HepG2 (cell line): ENCODE measurements around the gene MTCH1. TPM values are rescaled to one million over a fixed set of nuclear protein-coding genes. Genes with fewer than 3 reads are reported as not detected.

Experiments
- ATAC-seq: fragments of 200-7000 bp; cut with Tn5 transposase; 3 replicates; pipeline ENCODE4 v1.9.1; 2020; ENCODE audit warnings: mild to moderate bottlenecking, moderate library complexity
- BruUV-seq: library from RNA; stranded (reverse); fragments of 400-500 nt; replicated peaks from 2 replicates; lab custom pipeline; 2021; lab: Mats Ljungman, UMichigan
- CTCF ChIA-PET: fragments of 300-600 bp; formaldehyde crosslinking; extraction: SDS; loops from one replicate; lab custom pipeline; 2021; ENCODE audit warnings: low total read pairs, inconsistent platforms, low intra/inter-chr PET ratio; lab: Yijun Ruan, JAX
- POLR2A ChIA-PET: fragments of 350-600 bp; sonication (Branson Sonifier 250); formaldehyde crosslinking; loops from one replicate; lab custom pipeline; 2020; ENCODE audit warnings: antibody characterized with exemption, inconsistent platforms; lab: Yijun Ruan, JAX
- DNase-seq: peaks from one replicate; pipeline ENCODE4 v3.0.0-alpha.2; 2015; ENCODE audit warnings: low spot score
- FAIRE-seq: peaks from 3 replicates; lab custom pipeline; 2011; peaks lifted over from hg19 to GRCh38; lab: Jason Lieb, UNC
- H2AFZ ChIP-seq: one replicate; pipeline ENCODE4 v1.6.1; 2011; ENCODE audit warnings: low read length, inconsistent platforms
- H3K27ac ChIP-seq: fragments of 300-600 bp; 3 replicates; pipeline ENCODE4 v1.8.0; 2011; ENCODE audit warnings: mixed run types, mild to moderate bottlenecking, mixed read lengths, low read length, inconsistent platforms; ENCODE audit not compliant: insufficient read depth; ENCODE audit errors: extremely low read length
- H3K27me3 ChIP-seq, 2 experiments: fragments of 200-600 bp in 1 of 2; 2 replicates in 1 of 2; 3 replicates in 1 of 2; pipeline versions ENCODE4 v1.6.0 to v1.8.0; 2011; ENCODE audit warnings: low read length in 2 of 2, mild to moderate bottlenecking in 2 of 2, moderate library complexity in 2 of 2, inconsistent platforms in 1 of 2; ENCODE audit not compliant: insufficient read depth in 2 of 2, control insufficient read depth in 1 of 2
- H3K36me3 ChIP-seq, 2 experiments: fragments of 200-600 bp in 1 of 2; replicated peaks in 1 of 2; 2 replicates in 1 of 2; 3 replicates in 1 of 2; pipeline versions ENCODE4 v1.5.1 to v1.8.0; 2011; ENCODE audit warnings: low read length in 2 of 2, inconsistent platforms in 1 of 2; ENCODE audit not compliant: insufficient read depth in 2 of 2, control insufficient read depth in 1 of 2
- H3K4me1 ChIP-seq: 2 replicates; pipeline ENCODE4 v1.5.1; 2012; ENCODE audit warnings: low read length, inconsistent platforms; ENCODE audit not compliant: insufficient read depth
- H3K4me2 ChIP-seq: 2 replicates; pipeline ENCODE4 v1.6.0; 2011; ENCODE audit warnings: low read depth, low read length, inconsistent platforms
- H3K4me3 ChIP-seq, 3 experiments: fragments of 200-600 bp in 1 of 3; sonication (generic), shearing (Covaris generic) in 1 of 3; replicated peaks in 1 of 3; 2 replicates each; pipeline ENCODE4 v1.5.1; 2011 to 2016; ENCODE audit warnings: low read length in 3 of 3, inconsistent platforms in 2 of 3, low read depth in 2 of 3, mild to moderate bottlenecking in 2 of 3, control low read depth in 1 of 3, mixed read lengths in 1 of 3; ENCODE audit not compliant: insufficient read depth in 1 of 3
- H3K79me2 ChIP-seq: one replicate; pipeline ENCODE4 v1.6.1; 2011; ENCODE audit warnings: low read length, inconsistent platforms; ENCODE audit not compliant: insufficient read depth
- H3K9ac ChIP-seq: 2 replicates; pipeline ENCODE4 v1.6.0; 2011; ENCODE audit warnings: mild to moderate bottlenecking, low read depth, low read length, inconsistent platforms; ENCODE audit not compliant: insufficient read depth
- H3K9me3 ChIP-seq: 2 replicates; pipeline ENCODE4 v1.5.1; 2012; ENCODE audit warnings: mild to moderate bottlenecking, low read length
- H4K20me1 ChIP-seq: 2 replicates; pipeline ENCODE4 v1.6.0; 2011; ENCODE audit warnings: inconsistent platforms, mild to moderate bottlenecking, low read length, moderate library complexity; ENCODE audit not compliant: insufficient read depth
- HES4 ChIP-seq: sonication (generic); formaldehyde crosslinking; IDR thresholded peaks from 2 replicates; pipeline ENCODE4 v1.9.0; 2021; ENCODE audit warnings: mild to moderate bottlenecking, missing genetic modification reagents, borderline replicate concordance
- IRX3 ChIP-seq: sonication (generic); formaldehyde crosslinking; IDR thresholded peaks from 2 replicates; pipeline ENCODE4 v1.8.1; 2023; ENCODE audit warnings: mild to moderate bottlenecking, low read depth, missing genetic modification reagents, borderline replicate concordance
- ISX ChIP-seq: sonication (generic); formaldehyde crosslinking; conservative IDR thresholded peaks from 2 replicates; pipeline ENCODE4 v1.5.0; 2020; ENCODE audit warnings: missing genetic modification reagents
- KDM3A ChIP-seq: IDR thresholded peaks from 2 replicates; pipeline ENCODE4 v1.6.1; 2018; ENCODE audit warnings: low read depth, missing compliant biosample characterization
- KLF12 ChIP-seq: sonication (generic); formaldehyde crosslinking; IDR thresholded peaks from 2 replicates; pipeline ENCODE4 v1.4.0; 2020; ENCODE audit warnings: missing genetic modification reagents, borderline replicate concordance
- MIXL1 ChIP-seq: IDR thresholded peaks from 2 replicates; pipeline ENCODE4 v1.6.1; 2016
- SAP130 ChIP-seq: IDR thresholded peaks from 2 replicates; pipeline ENCODE4 v1.6.1; 2016; ENCODE audit warnings: low read depth
- ZMAT3 ChIP-seq: sonication (generic); formaldehyde crosslinking; conservative IDR thresholded peaks from 2 replicates; pipeline ENCODE4 v1.7.0; 2021; ENCODE audit warnings: missing genetic modification reagents
- ZNF607 ChIP-seq: sonication (generic); formaldehyde crosslinking; IDR thresholded peaks from 2 replicates; pipeline ENCODE4 v1.5.1; 2020; ENCODE audit warnings: missing genetic modification reagents, mild to moderate bottlenecking, borderline replicate concordance
- ZNF768 ChIP-seq: sonication (generic); formaldehyde crosslinking; IDR thresholded peaks from 2 replicates; pipeline ENCODE4 v1.4.0; 2020; ENCODE audit warnings: missing genetic modification reagents
- ZNF772 ChIP-seq: sonication (generic); formaldehyde crosslinking; IDR thresholded peaks from 2 replicates; pipeline ENCODE4 v1.5.0; 2020; ENCODE audit warnings: mild to moderate bottlenecking, missing genetic modification reagents
- WGBS: methylation state at CpG from one replicate; pipeline ENCODE4 v1.1.6; 2017; ENCODE audit warnings: low lambda C conversion rate; 5-methylcytosine and 5-hydroxymethylcytosine counted together
- in situ Hi-C: cut with HindIII; loops from 2 replicates; pipeline ENCODE4 v1.10.0; 2017; ENCODE audit warnings: low pct_unique_long_range_greater_than_20kb; ENCODE audit not compliant: extremely low pct_ligation_motif_present
- intact Hi-C: fragments of 100-400 bp; cut with micrococcal nuclease; formaldehyde crosslinking; loops from one replicate; pipeline ENCODE4 v1.10.0; 2022; ENCODE audit not compliant: unreplicated experiment
- polyA plus RNA-seq, 8 experiments: library from polyadenylated mRNA; depleted of rRNA in 3 of 8; stranded (reverse) in 7 of 8; unstranded in 1 of 8; fragments of >200 nt; fragmentation: Illumina TruSeq in 4 of 8; extraction: Trizol in 4 of 8; gene quantifications; 2 replicates each; pipeline versions ENCODE4 v1.2.1 to v1.2.3, GENCODE V29; 2011 to 2016; ENCODE audit warnings: low read depth in 4 of 8, missing spikeins in 1 of 8, mixed read lengths in 1 of 8; ENCODE audit not compliant: insufficient read depth in 1 of 8
- total RNA-seq, 5 experiments: library from RNA; depleted of rRNA; stranded (reverse); fragments of >200 nt; fragmentation: Illumina TruSeq; extraction: Trizol; gene quantifications; 2 replicates each; pipeline ENCODE4 v1.2.3, GENCODE V29; 2016; ENCODE audit warnings: low read depth in 1 of 5
- TF ChIP-seq, protein P1 (sequence below): sonication (generic); formaldehyde crosslinking; IDR thresholded peaks from 2 replicates; pipeline ENCODE4 v1.4.0; 2020; ENCODE audit warnings: missing genetic modification reagents
- TF ChIP-seq, protein P2 (sequence below), 2 experiments: fragments of 450-650 bp in 1 of 2; sonication (generic) in 1 of 2; formaldehyde crosslinking in 1 of 2; IDR thresholded peaks; 2 replicates each; pipeline versions ENCODE4 v1.6.1 to v1.8.0; 2016 to 2022; ENCODE audit warnings: antibody characterized with exemption in 1 of 2, mild to moderate bottlenecking in 1 of 2, missing genetic modification reagents in 1 of 2

The MTCH1 gene
- total and polyA plus RNA-seq, 2 of the 13 experiments (the other 11 are each of a cell fraction or from before 2014, with no cell fraction given) = 86.2 to 144 TPM

DNA sequence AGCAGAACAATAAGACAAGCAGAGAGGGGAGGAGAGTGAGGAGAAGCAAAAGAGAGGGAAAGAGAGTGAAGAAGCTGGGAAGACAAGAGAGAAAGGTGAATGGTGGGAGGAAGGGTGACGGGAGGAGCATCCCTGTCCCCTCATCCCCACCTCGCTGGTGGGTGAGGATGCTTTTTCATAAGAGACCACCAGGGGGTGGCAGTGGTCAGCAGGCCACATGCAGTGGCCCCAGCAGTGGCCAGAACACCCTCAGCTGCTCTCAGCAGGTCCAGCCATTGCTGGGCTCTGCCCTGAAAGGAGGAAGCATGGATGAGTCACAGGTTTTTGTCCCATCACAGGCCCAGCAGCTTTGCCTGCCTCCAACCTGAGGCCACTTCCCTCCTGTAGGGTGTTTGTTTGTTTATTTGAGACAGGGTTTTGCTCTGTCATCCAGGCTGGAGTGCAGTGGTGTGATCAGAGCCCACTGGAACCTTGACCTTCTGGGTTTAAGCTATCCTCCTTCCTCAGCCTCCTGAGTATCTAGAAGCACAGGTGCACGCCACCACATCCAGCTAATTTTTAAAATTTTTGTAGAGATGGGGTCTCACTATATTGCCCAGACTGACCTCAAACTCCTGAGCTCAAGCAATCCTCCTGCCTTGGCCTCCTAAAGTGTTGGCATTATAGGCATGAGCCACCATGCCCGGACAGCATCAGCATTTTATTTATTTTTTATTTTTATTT is 43.4 kb upstream of the MTCH1 start:
- Histone ChIP-seq H3K9ac (no peak overlapping the region), H3K4me1 (peaks cover 43% of the 10 kb centered on the region), H3K9me3 (no peaks in the 10 kb centered on the region), H3K4me2 (no peak overlapping the region), H2AFZ (no peak overlapping the region), H3K27ac (no peak overlapping the region), H3K4me3 (no peak overlapping the region), H3K79me2 (no peaks in the 10 kb centered on the region), H3K36me3 (no peaks in the 10 kb centered on the region), H3K27me3 (peaks cover 4 to 47% of the 10 kb centered on the region in 2 experiments), H4K20me1 (no peaks in the 10 kb centered on the region)
- intact Hi-C loops (loop anchor here (1.0 to 2.0 kb wide), 3 partner anchors 21 to 181 kb away; no protein-coding TSS in a partner anchor), in situ Hi-C loops (loop anchor here (10.0 kb wide), 1 partner anchor 145 kb away; the partner anchor contains the start of gene PIM1)
- peak; percentile 64 for FAIRE-seq
- CTCF ChIA-PET = interaction anchor here (0.8 to 3.9 kb wide), 6 partner anchors 9 to 180 kb away, joined by 4 to 68 read pairs (median 13); no protein-coding TSS in a partner anchor
- 38% methylated on average over 4 of the region's 4 CpGs for WGBS
- peak; percentile 89 for ATAC-seq
- no TSS peak for BruUV-seq
- peak; percentile 84 for DNase-seq
- POLR2A ChIA-PET = interaction anchor here (0.7 to 2.1 kb wide), 11 partner anchors 18 to 181 kb away, joined by 3 to 18 read pairs (median 4); partner anchors contain the start of genes MTCH1 and PIM1
- TF ChIP-seq ISX (CRISPR knock-in tag) (no peak), KLF12 (no peak), ZNF607 (peak; percentile 68; the same call in 1 of the 2 replicates), SAP130 (CRISPR knock-in tag) (peak; percentile 79), ZNF768 (peak; percentile 68; the same call in 1 of the 2 replicates), KDM3A (CRISPR knock-in tag) (0 out of 2 replicates have a peak, but pooled peaks have one; percentile 56), ZMAT3 (CRISPR knock-in tag) (no peak), IRX3 (CRISPR knock-in tag) (no peak), HES4 (CRISPR knock-in tag) (no peak), ZNF772 (CRISPR knock-in tag) (peak; percentile 60), MIXL1 (CRISPR knock-in tag) (peak; percentile 66; the same call in 1 of the 2 replicates)
- TF ChIP-seq, protein P1, sequence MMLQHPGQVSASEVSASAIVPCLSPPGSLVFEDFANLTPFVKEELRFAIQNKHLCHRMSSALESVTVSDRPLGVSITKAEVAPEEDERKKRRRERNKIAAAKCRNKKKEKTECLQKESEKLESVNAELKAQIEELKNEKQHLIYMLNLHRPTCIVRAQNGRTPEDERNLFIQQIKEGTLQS (CRISPR knock-in tag) = peak; percentile 66
- TF ChIP-seq, protein P2, sequence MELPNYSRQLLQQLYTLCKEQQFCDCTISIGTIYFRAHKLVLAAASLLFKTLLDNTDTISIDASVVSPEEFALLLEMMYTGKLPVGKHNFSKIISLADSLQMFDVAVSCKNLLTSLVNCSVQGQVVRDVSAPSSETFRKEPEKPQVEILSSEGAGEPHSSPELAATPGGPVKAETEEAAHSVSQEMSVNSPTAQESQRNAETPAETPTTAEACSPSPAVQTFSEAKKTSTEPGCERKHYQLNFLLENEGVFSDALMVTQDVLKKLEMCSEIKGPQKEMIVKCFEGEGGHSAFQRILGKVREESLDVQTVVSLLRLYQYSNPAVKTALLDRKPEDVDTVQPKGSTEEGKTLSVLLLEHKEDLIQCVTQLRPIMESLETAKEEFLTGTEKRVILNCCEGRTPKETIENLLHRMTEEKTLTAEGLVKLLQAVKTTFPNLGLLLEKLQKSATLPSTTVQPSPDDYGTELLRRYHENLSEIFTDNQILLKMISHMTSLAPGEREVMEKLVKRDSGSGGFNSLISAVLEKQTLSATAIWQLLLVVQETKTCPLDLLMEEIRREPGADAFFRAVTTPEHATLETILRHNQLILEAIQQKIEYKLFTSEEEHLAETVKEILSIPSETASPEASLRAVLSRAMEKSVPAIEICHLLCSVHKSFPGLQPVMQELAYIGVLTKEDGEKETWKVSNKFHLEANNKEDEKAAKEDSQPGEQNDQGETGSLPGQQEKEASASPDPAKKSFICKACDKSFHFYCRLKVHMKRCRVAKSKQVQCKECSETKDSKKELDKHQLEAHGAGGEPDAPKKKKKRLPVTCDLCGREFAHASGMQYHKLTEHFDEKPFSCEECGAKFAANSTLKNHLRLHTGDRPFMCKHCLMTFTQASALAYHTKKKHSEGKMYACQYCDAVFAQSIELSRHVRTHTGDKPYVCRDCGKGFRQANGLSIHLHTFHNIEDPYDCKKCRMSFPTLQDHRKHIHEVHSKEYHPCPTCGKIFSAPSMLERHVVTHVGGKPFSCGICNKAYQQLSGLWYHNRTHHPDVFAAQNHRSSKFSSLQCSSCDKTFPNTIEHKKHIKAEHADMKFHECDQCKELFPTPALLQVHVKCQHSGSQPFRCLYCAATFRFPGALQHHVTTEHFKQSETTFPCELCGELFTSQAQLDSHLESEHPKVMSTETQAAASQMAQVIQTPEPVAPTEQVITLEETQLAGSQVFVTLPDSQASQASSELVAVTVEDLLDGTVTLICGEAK (IDR thresholded peaks at IDR 0.05) = no peak
- TF ChIP-seq, protein P2 (CRISPR knock-in tag; IDR thresholded peaks at IDR 0.05) = peak; percentile 20; the same call in 1 of the 2 replicates
